ENCODE data around the gene CRISP3. TPM values are rescaled to one million over a fixed set of nuclear protein-coding genes. Genes with fewer than 3 reads are reported as not detected.

Gene CRISP3
- total and polyA plus RNA-seq, 9 of the 15 experiments (the other 6 are each of a cell fraction or from before 2014, with no cell fraction given) = 0.21 to 2.0 (median 0.58) TPM

GRCh38 chr6:49733680-49734079 is 10.5 kb downstream of the CRISP3 start (continued):
- TF ChIP-seq ZBTB40 (IDR thresholded peaks at IDR 0.05) = 0 out of 2 replicates have a peak, but pooled peaks have one; percentile 11
- TF ChIP-seq ZBTB40 (CRISPR knock-in tag; IDR thresholded peaks at IDR 0.05) = no peak
- TF ChIP-seq PKNOX1 (IDR thresholded peaks at IDR 0.05) = no peak
- TF ChIP-seq CTCF (IDR thresholded peaks at IDR 0.05 in 2 of 3, conservative IDR thresholded peaks at IDR 0.05 in 1 of 3; ENCODE audit: insufficient read depth in 2 of 3, low read depth in 1 of 3, low read length in 3 of 3) = no peak
- no peak for TF ChIP-seq MEF2A (IDR thresholded peaks at IDR 0.05; ENCODE audit: control insufficient read depth, low read depth, low read length)
- no peak for TF ChIP-seq AFF4 (CRISPR knock-in tag; IDR thresholded peaks at IDR 0.05)
- TF ChIP-seq PHF21A (IDR thresholded peaks at IDR 0.05; ENCODE audit: borderline replicate concordance, low read depth) = no peak
- no peak for TF ChIP-seq HMGXB4 (CRISPR knock-in tag; IDR thresholded peaks at IDR 0.05)
- no peak for TF ChIP-seq FOXJ3 (CRISPR knock-in tag; IDR thresholded peaks at IDR 0.05)
- TF ChIP-seq TRIM24 (IDR thresholded peaks at IDR 0.05) = no peak

Measured in K562 (cell line).